ENCODE measurements around the gene USP17L5. TPM values are rescaled to one million over a fixed set of nuclear protein-coding genes. Genes with fewer than 3 reads are reported as not detected.

USP17L5 gene, protein sequence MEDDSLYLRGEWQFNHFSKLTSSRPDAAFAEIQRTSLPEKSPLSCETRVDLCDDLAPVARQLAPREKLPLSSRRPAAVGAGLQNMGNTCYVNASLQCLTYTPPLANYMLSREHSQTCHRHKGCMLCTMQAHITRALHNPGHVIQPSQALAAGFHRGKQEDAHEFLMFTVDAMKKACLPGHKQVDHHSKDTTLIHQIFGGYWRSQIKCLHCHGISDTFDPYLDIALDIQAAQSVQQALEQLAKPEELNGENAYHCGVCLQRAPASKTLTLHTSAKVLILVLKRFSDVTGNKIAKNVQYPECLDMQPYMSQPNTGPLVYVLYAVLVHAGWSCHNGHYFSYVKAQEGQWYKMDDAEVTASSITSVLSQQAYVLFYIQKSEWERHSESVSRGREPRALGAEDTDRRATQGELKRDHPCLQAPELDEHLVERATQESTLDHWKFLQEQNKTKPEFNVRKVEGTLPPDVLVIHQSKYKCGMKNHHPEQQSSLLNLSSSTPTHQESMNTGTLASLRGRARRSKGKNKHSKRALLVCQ
- not detected in 2 replicates for total RNA-seq

DNA sequence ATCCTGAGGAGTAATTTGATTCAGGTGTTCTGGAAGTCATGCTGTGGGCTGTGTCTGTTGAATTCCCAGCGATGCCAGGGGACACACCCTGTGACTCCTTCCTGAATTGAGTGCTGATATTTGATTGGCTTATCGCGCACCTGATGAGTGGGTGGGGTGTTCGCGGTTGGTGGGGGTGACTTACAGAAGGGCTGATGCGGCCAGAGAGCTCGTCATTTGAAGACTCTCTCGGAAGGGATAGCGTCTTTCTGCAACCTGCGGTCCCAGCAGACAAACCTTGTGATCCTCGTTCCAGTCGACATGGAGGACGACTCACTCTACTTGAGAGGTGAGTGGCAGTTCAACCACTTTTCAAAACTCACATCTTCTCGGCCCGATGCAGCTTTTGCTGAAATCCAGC is at the start of gene USP17L5:
TSS of gene USP17L5 (plus strand) at position 301 of the 400 bp plus-strand sequence. CDS start at position 301, 0 bp downstream.

DNA sequence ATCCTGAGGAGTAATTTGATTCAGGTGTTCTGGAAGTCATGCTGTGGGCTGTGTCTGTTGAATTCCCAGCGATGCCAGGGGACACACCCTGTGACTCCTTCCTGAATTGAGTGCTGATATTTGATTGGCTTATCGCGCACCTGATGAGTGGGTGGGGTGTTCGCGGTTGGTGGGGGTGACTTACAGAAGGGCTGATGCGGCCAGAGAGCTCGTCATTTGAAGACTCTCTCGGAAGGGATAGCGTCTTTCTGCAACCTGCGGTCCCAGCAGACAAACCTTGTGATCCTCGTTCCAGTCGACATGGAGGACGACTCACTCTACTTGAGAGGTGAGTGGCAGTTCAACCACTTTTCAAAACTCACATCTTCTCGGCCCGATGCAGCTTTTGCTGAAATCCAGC is 14.3 kb upstream of the USP17L5 start, which contains the start of gene USP17L24:
TSS of gene USP17L24 (plus strand) at position 301 of the 400 bp plus-strand sequence. CDS start at position 301, 0 bp downstream.

DNA sequence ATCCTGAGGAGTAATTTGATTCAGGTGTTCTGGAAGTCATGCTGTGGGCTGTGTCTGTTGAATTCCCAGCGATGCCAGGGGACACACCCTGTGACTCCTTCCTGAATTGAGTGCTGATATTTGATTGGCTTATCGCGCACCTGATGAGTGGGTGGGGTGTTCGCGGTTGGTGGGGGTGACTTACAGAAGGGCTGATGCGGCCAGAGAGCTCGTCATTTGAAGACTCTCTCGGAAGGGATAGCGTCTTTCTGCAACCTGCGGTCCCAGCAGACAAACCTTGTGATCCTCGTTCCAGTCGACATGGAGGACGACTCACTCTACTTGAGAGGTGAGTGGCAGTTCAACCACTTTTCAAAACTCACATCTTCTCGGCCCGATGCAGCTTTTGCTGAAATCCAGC is 9.6 kb upstream of the USP17L5 start, which contains the start of gene USP17L25:
TSS of gene USP17L25 (plus strand) at position 301 of the 400 bp plus-strand sequence. CDS start at position 301, 0 bp downstream.

DNA sequence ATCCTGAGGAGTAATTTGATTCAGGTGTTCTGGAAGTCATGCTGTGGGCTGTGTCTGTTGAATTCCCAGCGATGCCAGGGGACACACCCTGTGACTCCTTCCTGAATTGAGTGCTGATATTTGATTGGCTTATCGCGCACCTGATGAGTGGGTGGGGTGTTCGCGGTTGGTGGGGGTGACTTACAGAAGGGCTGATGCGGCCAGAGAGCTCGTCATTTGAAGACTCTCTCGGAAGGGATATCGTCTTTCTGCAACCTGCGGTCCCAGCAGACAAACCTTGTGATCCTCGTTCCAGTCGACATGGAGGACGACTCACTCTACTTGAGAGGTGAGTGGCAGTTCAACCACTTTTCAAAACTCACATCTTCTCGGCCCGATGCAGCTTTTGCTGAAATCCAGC is 4.8 kb upstream of the USP17L5 start, which contains the start of gene USP17L26:
TSS of gene USP17L26 (plus strand) at position 301 of the 400 bp plus-strand sequence. CDS start at position 301, 0 bp downstream.

DNA sequence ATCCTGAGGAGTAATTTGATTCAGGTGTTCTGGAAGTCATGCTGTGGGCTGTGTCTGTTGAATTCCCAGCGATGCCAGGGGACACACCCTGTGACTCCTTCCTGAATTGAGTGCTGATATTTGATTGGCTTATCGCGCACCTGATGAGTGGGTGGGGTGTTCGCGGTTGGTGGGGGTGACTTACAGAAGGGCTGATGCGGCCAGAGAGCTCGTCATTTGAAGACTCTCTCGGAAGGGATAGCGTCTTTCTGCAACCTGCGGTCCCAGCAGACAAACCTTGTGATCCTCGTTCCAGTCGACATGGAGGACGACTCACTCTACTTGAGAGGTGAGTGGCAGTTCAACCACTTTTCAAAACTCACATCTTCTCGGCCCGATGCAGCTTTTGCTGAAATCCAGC is 4.6 kb downstream of the USP17L5 start, which contains the start of gene USP17L27:
TSS of gene USP17L27 (plus strand) at position 301 of the 400 bp plus-strand sequence. CDS start at position 301, 0 bp downstream.

DNA sequence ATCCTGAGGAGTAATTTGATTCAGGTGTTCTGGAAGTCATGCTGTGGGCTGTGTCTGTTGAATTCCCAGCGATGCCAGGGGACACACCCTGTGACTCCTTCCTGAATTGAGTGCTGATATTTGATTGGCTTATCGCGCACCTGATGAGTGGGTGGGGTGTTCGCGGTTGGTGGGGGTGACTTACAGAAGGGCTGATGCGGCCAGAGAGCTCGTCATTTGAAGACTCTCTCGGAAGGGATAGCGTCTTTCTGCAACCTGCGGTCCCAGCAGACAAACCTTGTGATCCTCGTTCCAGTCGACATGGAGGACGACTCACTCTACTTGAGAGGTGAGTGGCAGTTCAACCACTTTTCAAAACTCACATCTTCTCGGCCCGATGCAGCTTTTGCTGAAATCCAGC is 9.4 kb downstream of the USP17L5 start, which contains the start of gene USP17L28:
TSS of gene USP17L28 (plus strand) at position 301 of the 400 bp plus-strand sequence. CDS start at position 301, 0 bp downstream.

DNA sequence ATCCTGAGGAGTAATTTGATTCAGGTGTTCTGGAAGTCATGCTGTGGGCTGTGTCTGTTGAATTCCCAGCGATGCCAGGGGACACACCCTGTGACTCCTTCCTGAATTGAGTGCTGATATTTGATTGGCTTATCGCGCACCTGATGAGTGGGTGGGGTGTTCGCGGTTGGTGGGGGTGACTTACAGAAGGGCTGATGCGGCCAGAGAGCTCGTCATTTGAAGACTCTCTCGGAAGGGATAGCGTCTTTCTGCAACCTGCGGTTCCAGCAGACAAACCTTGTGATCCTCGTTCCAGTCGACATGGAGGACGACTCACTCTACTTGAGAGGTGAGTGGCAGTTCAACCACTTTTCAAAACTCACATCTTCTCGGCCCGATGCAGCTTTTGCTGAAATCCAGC is 14.1 kb downstream of the USP17L5 start, which contains the start of gene USP17L29:
TSS of gene USP17L29 (plus strand) at position 301 of the 400 bp plus-strand sequence. CDS start at position 301, 0 bp downstream.

DNA sequence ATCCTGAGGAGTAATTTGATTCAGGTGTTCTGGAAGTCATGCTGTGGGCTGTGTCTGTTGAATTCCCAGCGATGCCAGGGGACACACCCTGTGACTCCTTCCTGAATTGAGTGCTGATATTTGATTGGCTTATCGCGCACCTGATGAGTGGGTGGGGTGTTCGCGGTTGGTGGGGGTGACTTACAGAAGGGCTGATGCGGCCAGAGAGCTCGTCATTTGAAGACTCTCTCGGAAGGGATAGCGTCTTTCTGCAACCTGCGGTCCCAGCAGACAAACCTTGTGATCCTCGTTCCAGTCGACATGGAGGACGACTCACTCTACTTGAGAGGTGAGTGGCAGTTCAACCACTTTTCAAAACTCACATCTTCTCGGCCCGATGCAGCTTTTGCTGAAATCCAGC is 23.6 kb downstream of the USP17L5 start, which contains the start of gene USP17L30:
TSS of gene USP17L30 (plus strand) at position 301 of the 400 bp plus-strand sequence. CDS start at position 301, 0 bp downstream.

Other genes with a start within 250 kb of the USP17L5 start
- gene FAM90A26, start 169.0 kb upstream of the USP17L5 start, total RNA-seq = not detected in 2 replicates
- gene USP17L10, start 128.7 kb upstream of the USP17L5 start, total RNA-seq = not detected in 2 replicates
- not detected in 2 replicates for gene USP17L11, start 124.0 kb upstream of the USP17L5 start, total RNA-seq
- not detected in 2 replicates for gene USP17L12, start 119.3 kb upstream of the USP17L5 start, total RNA-seq
- gene USP17L13, start 114.5 kb upstream of the USP17L5 start, total RNA-seq = not detected in 2 replicates
- gene USP17L15, start 105.0 kb upstream of the USP17L5 start, total RNA-seq = not detected in 2 replicates
- gene USP17L17, start 95.5 kb upstream of the USP17L5 start, total RNA-seq = not detected in 2 replicates
- gene USP17L18, start 90.8 kb upstream of the USP17L5 start, total RNA-seq = not detected in 2 replicates
- not detected in 2 replicates for gene USP17L19, start 86.0 kb upstream of the USP17L5 start, total RNA-seq
- gene USP17L20, start 81.3 kb upstream of the USP17L5 start, total RNA-seq = not detected in 2 replicates
- gene USP17L21, start 76.5 kb upstream of the USP17L5 start, total RNA-seq = not detected in 2 replicates
- gene USP17L22, start 71.8 kb upstream of the USP17L5 start, total RNA-seq = not detected in 2 replicates
- gene USP17L24, start 14.2 kb upstream of the USP17L5 start, total RNA-seq = not detected in 2 replicates
- gene USP17L25, start 9.5 kb upstream of the USP17L5 start, total RNA-seq = not detected in 2 replicates
- gene USP17L26, start 4.7 kb upstream of the USP17L5 start, total RNA-seq = not detected in 2 replicates
- not detected in 2 replicates for gene USP17L27, start 4.7 kb downstream of the USP17L5 start, total RNA-seq
- not detected in 2 replicates for gene USP17L28, start 9.5 kb downstream of the USP17L5 start, total RNA-seq
- gene USP17L29, start 14.2 kb downstream of the USP17L5 start, total RNA-seq = not detected in 2 replicates
- gene USP17L30, start 23.7 kb downstream of the USP17L5 start, total RNA-seq = not detected in 2 replicates
- not detected in 2 replicates for gene DEFB131A, start 105.0 kb downstream of the USP17L5 start, total RNA-seq

Data from pericardium fibroblast (primary cell).